Measurements from ENCODE around the gene SDR39U1. TPM values are rescaled to one million over a fixed set of nuclear protein-coding genes. Genes with fewer than 3 reads are reported as not detected.

SDR39U1 gene
- total and polyA plus RNA-seq, 10 of the 15 experiments (the other 5 are each of a cell fraction or from before 2014, with no cell fraction given): 14.0 to 89.3 (median 42.2) TPM

GRCh38 chr14:24481622-24482324 is 39.2 kb upstream of the SDR39U1 start:
- intact Hi-C loops (cut with micrococcal nuclease; ENCODE audit: unreplicated experiment) (loop anchor here (2.0 to 10.0 kb wide), 2 partner anchors 123 to 197 kb away; partner anchors contain the start of gene GZMH), in situ Hi-C loops (cut with MboI) (no loop called here)
- H3K4me1 ChIP-seq (ENCODE audit: control insufficient read depth, insufficient read depth, low read length): peaks cover 13% of the 10 kb centered on the region
- H3K4me3 ChIP-seq: no peak overlapping the region
- no peaks in the 10 kb centered on the region for H4K20me1 ChIP-seq (ENCODE audit: control insufficient read depth, insufficient read depth)
- ChIA-PET SMC1A (ENCODE audit: uncharacterized antibody, unreplicated experiment) (interaction anchor here (0.6 to 1.1 kb wide), 3 partner anchors 343 to 553 kb away, joined by 3 to 4 read pairs (median 3); no protein-coding TSS in a partner anchor), POLR2A (no interaction called here), CTCF (interaction anchor here (0.6 to 1.7 kb wide), 21 partner anchors 9 to 917 kb away, joined by 3 to 11 read pairs (median 4); partner anchors contain the start of gene TINF2), RAD21 (ENCODE audit: unreplicated experiment) (interaction anchor here (1.0 kb wide), 1 partner anchor 223 kb away, joined by 3 read pairs; no protein-coding TSS in a partner anchor)
- no peaks in the 10 kb centered on the region for H3K27me3 ChIP-seq (replicated peaks in 1 of 2; ENCODE audit: control insufficient read depth in 2 of 2, insufficient read depth in 2 of 2, low read length in 1 of 2)
- peak; percentile 99 for ATAC-seq
- peak; percentile 17 for DNase-seq (ENCODE audit: low read depth, low spot score)
- no peak overlapping the region for H3K27ac ChIP-seq (ENCODE audit: control insufficient read depth, insufficient read depth)
- H3K9ac ChIP-seq (ENCODE audit: control insufficient read depth, insufficient read depth, low read length): no peak overlapping the region
- 32% methylated on average over 23 of the region's 23 CpGs for WGBS (ENCODE audit: insufficient coverage, insufficient replicate concordance, low lambda C conversion rate, missing lambda C conversion rate)
- FAIRE-seq: peak; percentile 57
- H3K79me2 ChIP-seq (ENCODE audit: control insufficient read depth, insufficient read depth, low read length): no peaks in the 10 kb centered on the region
- peak overlapping the region; percentile 31 for H3K4me2 ChIP-seq (ENCODE audit: control insufficient read depth, insufficient read depth)
- TF ChIP-seq HDGF (IDR thresholded peaks at IDR 0.05) (peak; percentile 51; the same call in 1 of the 2 replicates), POLR2A (IDR thresholded peaks at IDR 0.05; ENCODE audit: low read depth, low read length) (peak; percentile 28; the same call in 1 of the 2 replicates), PKNOX1 (IDR thresholded peaks at IDR 0.05) (peak; percentile 83), NFYB (IDR thresholded peaks at IDR 0.05; ENCODE audit: insufficient read depth, low read depth, low read length) (0 out of 2 replicates have a peak, but pooled peaks have one; percentile 11), SMC3 (IDR thresholded peaks at IDR 0.05; ENCODE audit: borderline replicate concordance, low read length) (peak; percentile 48; the same call in 1 of the 2 replicates), RAD21 (IDR thresholded peaks at IDR 0.05; ENCODE audit: insufficient read depth, low read depth, low read length) (peak; percentile 90), STAT3 (IDR thresholded peaks at IDR 0.05; ENCODE audit: low read depth, low read length) (no peak), ZZZ3 (IDR thresholded peaks at IDR 0.05; ENCODE audit: control insufficient read depth, insufficient read length, low read depth) (no peak), NBN (IDR thresholded peaks at IDR 0.05) (0 out of 2 replicates have a peak, but pooled peaks have one; percentile 38), IKZF1 (conservative IDR thresholded peaks at IDR 0.05) (no peak), KAT2A (conservative IDR thresholded peaks at IDR 0.05; ENCODE audit: control insufficient read depth, low read depth, low read length) (no peak), RUNX3 (IDR thresholded peaks at IDR 0.05; ENCODE audit: low read length) (peak; percentile 33; the same call in 1 of the 2 replicates), ZNF274 (IDR thresholded peaks at IDR 0.05; ENCODE audit: insufficient read depth, insufficient read length) (no peak), NR2C1 (IDR thresholded peaks at IDR 0.05) (no peak), KLF5 (IDR thresholded peaks at IDR 0.05; ENCODE audit: partially characterized antibody) (peak; percentile 34), SREBF1 (IDR thresholded peaks at IDR 0.05; ENCODE audit: low read length) (no peak), RB1 (IDR thresholded peaks at IDR 0.05; ENCODE audit: borderline replicate concordance) (peak; percentile 47; the same call in 1 of the 2 replicates), MXI1 (IDR thresholded peaks at IDR 0.05; ENCODE audit: low read depth, low read length) (no peak)
- TF ChIP-seq, protein P1, sequence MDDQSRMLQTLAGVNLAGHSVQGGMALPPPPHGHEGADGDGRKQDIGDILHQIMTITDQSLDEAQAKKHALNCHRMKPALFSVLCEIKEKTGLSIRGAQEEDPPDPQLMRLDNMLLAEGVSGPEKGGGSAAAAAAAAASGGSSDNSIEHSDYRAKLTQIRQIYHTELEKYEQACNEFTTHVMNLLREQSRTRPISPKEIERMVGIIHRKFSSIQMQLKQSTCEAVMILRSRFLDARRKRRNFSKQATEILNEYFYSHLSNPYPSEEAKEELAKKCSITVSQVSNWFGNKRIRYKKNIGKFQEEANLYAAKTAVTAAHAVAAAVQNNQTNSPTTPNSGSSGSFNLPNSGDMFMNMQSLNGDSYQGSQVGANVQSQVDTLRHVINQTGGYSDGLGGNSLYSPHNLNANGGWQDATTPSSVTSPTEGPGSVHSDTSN (IDR thresholded peaks at IDR 0.05; ENCODE audit: insufficient replicate concordance, low read depth, low read length): peak; percentile 54
- TF ChIP-seq, protein P2, sequence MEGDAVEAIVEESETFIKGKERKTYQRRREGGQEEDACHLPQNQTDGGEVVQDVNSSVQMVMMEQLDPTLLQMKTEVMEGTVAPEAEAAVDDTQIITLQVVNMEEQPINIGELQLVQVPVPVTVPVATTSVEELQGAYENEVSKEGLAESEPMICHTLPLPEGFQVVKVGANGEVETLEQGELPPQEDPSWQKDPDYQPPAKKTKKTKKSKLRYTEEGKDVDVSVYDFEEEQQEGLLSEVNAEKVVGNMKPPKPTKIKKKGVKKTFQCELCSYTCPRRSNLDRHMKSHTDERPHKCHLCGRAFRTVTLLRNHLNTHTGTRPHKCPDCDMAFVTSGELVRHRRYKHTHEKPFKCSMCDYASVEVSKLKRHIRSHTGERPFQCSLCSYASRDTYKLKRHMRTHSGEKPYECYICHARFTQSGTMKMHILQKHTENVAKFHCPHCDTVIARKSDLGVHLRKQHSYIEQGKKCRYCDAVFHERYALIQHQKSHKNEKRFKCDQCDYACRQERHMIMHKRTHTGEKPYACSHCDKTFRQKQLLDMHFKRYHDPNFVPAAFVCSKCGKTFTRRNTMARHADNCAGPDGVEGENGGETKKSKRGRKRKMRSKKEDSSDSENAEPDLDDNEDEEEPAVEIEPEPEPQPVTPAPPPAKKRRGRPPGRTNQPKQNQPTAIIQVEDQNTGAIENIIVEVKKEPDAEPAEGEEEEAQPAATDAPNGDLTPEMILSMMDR (IDR thresholded peaks at IDR 0.05 in 2 of 3, conservative IDR thresholded peaks at IDR 0.05 in 1 of 3; ENCODE audit: control insufficient read depth in 2 of 3, extremely low read depth in 1 of 3, insufficient read depth in 1 of 3, low read depth in 3 of 3, low read length in 3 of 3): peak; percentile 78 to 97 (median 90)
- BruUV-seq (replicated peaks): no TSS peak
- H2AFZ ChIP-seq (ENCODE audit: control insufficient read depth, low read depth, low read length): peak overlapping the region; percentile 70
- no peaks in the 10 kb centered on the region; the same call in 2 of the 3 replicates for H3K9me3 ChIP-seq (replicated peaks; ENCODE audit: control insufficient read depth, insufficient read depth, low read length)
- H3K36me3 ChIP-seq (ENCODE audit: control insufficient read depth in 2 of 2, insufficient read depth in 2 of 2, low read length in 1 of 2): no peaks in the 10 kb centered on the region
